ENCODE measurements around the gene HACD3.

The HACD3 gene

GRCh38 chr15:65558336-65558735 lies 28.1 kb downstream of the HACD3 start:
- DNase-seq (ENCODE audit: low read depth), result no peak
- no peak overlapping the region for H3K4me3 ChIP-seq (ENCODE audit: low read depth, low read length)
- no peak for TF ChIP-seq CTCF (IDR thresholded peaks at IDR 0.05; ENCODE audit: control insufficient read depth, extremely low read depth, insufficient read depth)

- no peak for TF ChIP-seq CTCF (IDR thresholded peaks at IDR 0.05; ENCODE audit: control insufficient read depth, extremely low read depth, insufficient read depth)
- no peak for DNase-seq (ENCODE audit: low read depth)
- H3K4me3 ChIP-seq (ENCODE audit: low read depth, low read length), result no peak overlapping the region
Measured at GRCh38 chr15:65558997-65559760, 28.9 kb downstream of the HACD3 start.

GRCh38 chr15:65559941-65560340 lies 29.7 kb downstream of the HACD3 start:
- TF ChIP-seq CTCF (IDR thresholded peaks at IDR 0.05; ENCODE audit: control insufficient read depth, extremely low read depth, insufficient read depth), result no peak
- no peak for DNase-seq (ENCODE audit: low read depth)
- no peak overlapping the region for H3K4me3 ChIP-seq (ENCODE audit: low read depth, low read length)

DNA sequence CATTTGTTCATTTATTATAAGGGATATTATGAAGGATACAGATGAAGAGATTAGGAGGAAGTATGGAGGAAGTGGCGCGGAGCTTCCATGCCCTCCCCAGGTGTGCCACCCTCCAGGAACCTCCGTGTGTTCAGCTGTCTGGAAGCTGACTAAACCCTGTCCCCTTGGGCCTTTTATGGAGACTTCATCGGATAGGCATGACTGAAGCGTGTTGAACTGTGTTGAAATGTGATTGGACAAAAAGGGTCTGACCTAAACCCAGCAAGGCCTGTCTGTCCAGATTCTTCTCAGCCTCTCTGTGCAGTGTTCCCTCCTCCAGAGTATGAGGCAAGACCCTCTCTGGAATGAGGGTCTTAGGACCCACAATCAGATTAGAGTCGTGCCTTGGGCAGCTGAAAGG lies 31.7 kb downstream of the HACD3 start:
- TF ChIP-seq CTCF (IDR thresholded peaks at IDR 0.05; ENCODE audit: control insufficient read depth, extremely low read depth, insufficient read depth), result no peak
- H3K4me3 ChIP-seq (ENCODE audit: low read depth, low read length), result no peak overlapping the region
- no peak for DNase-seq (ENCODE audit: low read depth)

DNA sequence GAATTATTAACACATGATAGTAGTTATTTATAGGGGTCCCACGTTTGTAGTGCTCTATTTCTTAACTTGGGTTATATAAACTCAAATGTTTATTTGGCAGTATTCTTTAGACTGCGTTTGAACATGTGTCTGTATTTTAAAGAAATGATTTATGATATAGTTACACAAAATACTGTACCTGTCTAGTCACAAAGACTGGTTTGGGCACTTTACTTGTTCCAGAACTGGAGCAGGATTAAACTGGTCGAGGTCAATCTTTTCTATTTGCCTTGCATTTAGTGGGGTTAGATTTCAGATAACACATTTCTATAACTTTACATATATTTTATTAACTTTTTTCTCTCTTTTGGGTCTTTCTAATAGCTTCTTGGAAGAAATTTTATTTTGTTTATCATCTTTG lies 39.5 kb downstream of the HACD3 start:
- no peak for TF ChIP-seq CTCF (IDR thresholded peaks at IDR 0.05; ENCODE audit: control insufficient read depth, extremely low read depth, insufficient read depth)
- DNase-seq (ENCODE audit: low read depth), result peak; percentile 54

DNA sequence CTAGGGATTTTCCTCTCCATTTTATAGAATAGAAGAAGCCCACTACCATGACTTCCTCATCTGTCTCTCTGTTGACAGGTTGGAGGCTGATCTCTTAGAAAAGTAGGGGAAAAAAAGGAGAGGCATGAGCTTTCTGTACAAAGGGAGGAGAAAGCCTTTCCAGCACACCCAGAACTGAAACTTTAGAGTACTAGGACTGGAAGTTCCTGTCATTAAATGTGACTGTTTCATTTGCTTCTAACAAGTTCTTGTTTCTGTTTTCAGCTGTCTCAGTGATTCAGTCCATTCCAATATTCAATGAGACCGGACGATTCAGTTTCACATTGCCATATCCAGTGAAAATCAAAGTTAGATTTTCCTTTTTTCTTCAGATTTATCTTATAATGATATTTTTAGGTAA lies 41.7 kb downstream of the HACD3 start:
- no peak for TF ChIP-seq CTCF (IDR thresholded peaks at IDR 0.05; ENCODE audit: control insufficient read depth, extremely low read depth, insufficient read depth)
- no peak for DNase-seq (ENCODE audit: low read depth)

More for the DNA sequence above, 39.5 kb downstream of the HACD3 start:
- H3K4me3 ChIP-seq (ENCODE audit: low read depth, low read length), result no peak overlapping the region

GRCh38 chr15:65576664-65577063 lies 46.4 kb downstream of the HACD3 start:
- no peak for DNase-seq (ENCODE audit: low read depth)
- TF ChIP-seq CTCF (IDR thresholded peaks at IDR 0.05; ENCODE audit: control insufficient read depth, extremely low read depth, insufficient read depth), result no peak
- no peak overlapping the region for H3K4me3 ChIP-seq (ENCODE audit: low read depth, low read length)

More for the DNA sequence above, 41.7 kb downstream of the HACD3 start:
- no peak overlapping the region for H3K4me3 ChIP-seq (ENCODE audit: low read depth, low read length)
